ENCODE measurements around the gene CYGB. TPM values are rescaled to one million over a fixed set of nuclear protein-coding genes. Genes with fewer than 3 reads are reported as not detected.
A peak's percentile ranks its signal among the peaks of the same experiment; 100 is the strongest.

The CYGB gene
- total and polyA plus RNA-seq, 9 of the 15 experiments (the other 6 are each of a cell fraction or from before 2014, with no cell fraction given) = 0.08 to 0.95 (median 0.18) TPM; not detected in 5

DNA sequence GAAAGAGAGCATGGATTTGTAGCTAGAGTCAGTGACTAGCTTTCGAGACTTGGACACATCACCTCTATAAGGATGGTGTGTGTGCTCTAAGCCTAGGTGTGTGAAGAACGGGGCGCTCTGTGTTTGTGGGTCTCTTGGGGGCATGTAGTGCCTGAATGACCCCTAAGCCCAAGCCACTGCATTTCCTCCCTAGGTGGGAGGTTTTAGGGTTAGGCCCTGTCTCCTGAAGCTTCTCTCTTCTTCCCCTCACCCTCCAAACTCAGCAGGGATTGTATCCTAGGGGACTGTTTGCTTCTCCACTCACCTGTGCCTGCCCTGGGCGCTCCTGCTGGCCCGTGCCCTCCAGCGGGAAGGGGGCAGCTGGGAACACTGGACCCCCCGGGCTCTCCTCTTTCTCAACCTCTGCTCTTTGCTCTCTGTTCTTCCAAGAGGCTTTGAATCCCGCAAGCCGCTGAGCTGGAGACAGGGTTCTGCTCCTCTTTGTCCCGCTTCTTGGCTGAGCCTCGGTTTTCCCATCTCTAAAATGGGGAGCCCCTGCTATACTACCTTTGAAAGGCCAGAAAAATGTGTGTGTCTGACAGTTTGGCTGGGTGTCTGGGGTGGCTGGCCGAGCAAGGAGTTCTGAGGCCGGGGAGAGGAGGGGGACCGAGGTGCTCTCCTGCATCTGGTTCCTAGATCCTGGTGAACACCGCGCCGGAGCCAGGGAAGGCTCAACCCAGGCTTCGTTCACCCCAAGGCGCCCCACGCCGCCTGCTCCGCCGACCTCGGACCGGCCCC, 810 bp downstream of the CYGB start:
- H3K9me3 ChIP-seq (replicated peaks; ENCODE audit: control insufficient read depth, insufficient read depth, low read depth, low read length) = no peaks in the 10 kb centered on the region
- WGBS (ENCODE audit: insufficient coverage, low coverage, missing lambda C conversion rate) = 48% methylated on average over 11 of the region's 25 CpGs
- ChIA-PET CTCF (ENCODE audit: low intra/inter-chr PET ratio) (no interaction called here), POLR2A (interaction anchor here (0.7 to 1.4 kb wide), 4 partner anchors 14 to 198 kb away, joined by 3 to 5 read pairs (median 3); no protein-coding TSS in a partner anchor)
- H3K4me3 ChIP-seq = no peak overlapping the region
- no peak overlapping the region for H2AFZ ChIP-seq (ENCODE audit: low read depth, low read length)
- no TSS peak for BruUV-seq (replicated peaks)
- ATAC-seq (no peak), DNase-seq (ENCODE audit: extremely low read depth in 1 of 4, low spot score in 3 of 4) (no peak), FAIRE-seq (no peak)
- no peaks in the 10 kb centered on the region for H3K27me3 ChIP-seq (ENCODE audit: control insufficient read depth in 2 of 2, insufficient read depth in 2 of 2, low read length in 2 of 2)
- H3K36me3 ChIP-seq (ENCODE audit: control insufficient read depth, insufficient read depth, low read length) = no peaks in the 10 kb centered on the region
- H3K79me2 ChIP-seq (ENCODE audit: control insufficient read depth, insufficient read depth, low read length) = no peaks in the 10 kb centered on the region
- peak overlapping the region in 1 of 2 experiments; percentile 56; a peak in 1 of 4 replicates for H3K9ac ChIP-seq (ENCODE audit: insufficient read depth in 1 of 2, low read depth in 2 of 2, low read length in 2 of 2)
- intact Hi-C loops (cut with micrococcal nuclease) (no loop called here), in situ Hi-C loops (cut with MboI) (no loop called here)
- H3K4me1 ChIP-seq (replicated peaks in 1 of 2; ENCODE audit: control insufficient read depth in 2 of 2, insufficient read depth in 2 of 2, low read length in 2 of 2) = peaks cover 11 to 47% of the 10 kb centered on the region in 2 experiments; a peak in 4 of 5 replicates
- no peak for TF ChIP-seq WHSC1 (IDR thresholded peaks at IDR 0.05; ENCODE audit: low read length)
- TF ChIP-seq ZNF324 (CRISPR knock-in tag; IDR thresholded peaks at IDR 0.05) = no peak
- TF ChIP-seq ZNF586 (CRISPR knock-in tag; conservative IDR thresholded peaks at IDR 0.05) = no peak
- TF ChIP-seq, protein P1, sequence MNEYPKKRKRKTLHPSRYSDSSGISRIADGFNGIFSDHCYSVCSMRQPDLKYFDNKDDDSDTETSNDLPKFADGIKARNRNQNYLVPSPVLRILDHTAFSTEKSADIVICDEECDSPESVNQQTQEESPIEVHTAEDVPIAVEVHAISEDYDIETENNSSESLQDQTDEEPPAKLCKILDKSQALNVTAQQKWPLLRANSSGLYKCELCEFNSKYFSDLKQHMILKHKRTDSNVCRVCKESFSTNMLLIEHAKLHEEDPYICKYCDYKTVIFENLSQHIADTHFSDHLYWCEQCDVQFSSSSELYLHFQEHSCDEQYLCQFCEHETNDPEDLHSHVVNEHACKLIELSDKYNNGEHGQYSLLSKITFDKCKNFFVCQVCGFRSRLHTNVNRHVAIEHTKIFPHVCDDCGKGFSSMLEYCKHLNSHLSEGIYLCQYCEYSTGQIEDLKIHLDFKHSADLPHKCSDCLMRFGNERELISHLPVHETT (CRISPR knock-in tag; conservative IDR thresholded peaks at IDR 0.05 in 1 of 2, IDR thresholded peaks at IDR 0.05 in 1 of 2) = no peak
- TF ChIP-seq ZNF668 (CRISPR knock-in tag; IDR thresholded peaks at IDR 0.05) = no peak
- TF ChIP-seq, protein P2, sequence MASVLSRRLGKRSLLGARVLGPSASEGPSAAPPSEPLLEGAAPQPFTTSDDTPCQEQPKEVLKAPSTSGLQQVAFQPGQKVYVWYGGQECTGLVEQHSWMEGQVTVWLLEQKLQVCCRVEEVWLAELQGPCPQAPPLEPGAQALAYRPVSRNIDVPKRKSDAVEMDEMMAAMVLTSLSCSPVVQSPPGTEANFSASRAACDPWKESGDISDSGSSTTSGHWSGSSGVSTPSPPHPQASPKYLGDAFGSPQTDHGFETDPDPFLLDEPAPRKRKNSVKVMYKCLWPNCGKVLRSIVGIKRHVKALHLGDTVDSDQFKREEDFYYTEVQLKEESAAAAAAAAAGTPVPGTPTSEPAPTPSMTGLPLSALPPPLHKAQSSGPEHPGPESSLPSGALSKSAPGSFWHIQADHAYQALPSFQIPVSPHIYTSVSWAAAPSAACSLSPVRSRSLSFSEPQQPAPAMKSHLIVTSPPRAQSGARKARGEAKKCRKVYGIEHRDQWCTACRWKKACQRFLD (CRISPR knock-in tag; IDR thresholded peaks at IDR 0.05) = no peak
- TF ChIP-seq RFX7 (CRISPR knock-in tag; IDR thresholded peaks at IDR 0.05) = no peak
- no peak for TF ChIP-seq EGR1 (conservative IDR thresholded peaks at IDR 0.05)
- no peak for TF ChIP-seq PHF8 (IDR thresholded peaks at IDR 0.05; ENCODE audit: borderline replicate concordance, low read length)
- no peak for TF ChIP-seq RB1 (IDR thresholded peaks at IDR 0.05; ENCODE audit: low read depth)
- no peak for TF ChIP-seq TAF9B (IDR thresholded peaks at IDR 0.05; ENCODE audit: partially characterized antibody)
- TF ChIP-seq SIN3A (IDR thresholded peaks at IDR 0.05; ENCODE audit: borderline replicate concordance in 2 of 2, control insufficient read depth in 1 of 2, low read depth in 2 of 2, low read length in 2 of 2) = no peak
- TF ChIP-seq, protein P3, sequence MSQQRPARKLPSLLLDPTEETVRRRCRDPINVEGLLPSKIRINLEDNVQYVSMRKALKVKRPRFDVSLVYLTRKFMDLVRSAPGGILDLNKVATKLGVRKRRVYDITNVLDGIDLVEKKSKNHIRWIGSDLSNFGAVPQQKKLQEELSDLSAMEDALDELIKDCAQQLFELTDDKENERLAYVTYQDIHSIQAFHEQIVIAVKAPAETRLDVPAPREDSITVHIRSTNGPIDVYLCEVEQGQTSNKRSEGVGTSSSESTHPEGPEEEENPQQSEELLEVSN (IDR thresholded peaks at IDR 0.05; ENCODE audit: borderline replicate concordance in 1 of 2, extremely low read depth in 1 of 2, insufficient read depth in 1 of 2, insufficient read length in 1 of 2, low read depth in 1 of 2, low read length in 1 of 2, poor library complexity in 1 of 2, severe bottlenecking in 1 of 2) = no peak
- no peak for TF ChIP-seq ZFP36 (IDR thresholded peaks at IDR 0.05; ENCODE audit: low read depth, low read length, partially characterized antibody)
- no peaks in the 10 kb centered on the region for H3K9me1 ChIP-seq (ENCODE audit: control insufficient read depth, insufficient read depth, low read length)
- no peak overlapping the region for H3K27ac ChIP-seq (ENCODE audit: extremely low read depth, low read depth, low read length)
- no peaks in the 10 kb centered on the region for H4K20me1 ChIP-seq (replicated peaks; ENCODE audit: control insufficient read depth, insufficient read depth, low read length)
- no peak overlapping the region for H3K4me2 ChIP-seq (ENCODE audit: insufficient read depth, low read length)

All from K562 (cell line).